Keratinocyte (primary cell): ENCODE data around the gene ACTG1. TPM values are rescaled to one million over a fixed set of nuclear protein-coding genes. Genes with fewer than 3 reads are reported as not detected.

Experiments
- DNase-seq: peaks from one replicate; pipeline ENCODE4 v3.0.0-alpha.2; 2011; ENCODE audit warnings: low read depth, missing footprints, low spot score
- FAIRE-seq: peaks from 2 replicates; lab custom pipeline; 2011; peaks lifted over from hg19 to GRCh38; lab: Jason Lieb, UNC
- H2AFZ ChIP-seq: 2 replicates; pipeline ENCODE4 v1.6.0; 2012; ENCODE audit warnings: low read length, control low read depth, inconsistent platforms; ENCODE audit not compliant: control insufficient read depth
- H3K27ac ChIP-seq: 2 replicates; pipeline ENCODE4 v1.5.1; 2011; ENCODE audit warnings: low read length; ENCODE audit not compliant: control insufficient read depth, insufficient read depth
- H3K27me3 ChIP-seq: 3 replicates; pipeline ENCODE4 v1.6.0; 2011; ENCODE audit warnings: low read length; ENCODE audit not compliant: control insufficient read depth, insufficient read depth; ENCODE audit errors: extremely low read depth
- H3K36me3 ChIP-seq, 2 experiments: 2 replicates in 1 of 2; 3 replicates in 1 of 2; pipeline ENCODE4 v1.5.1; 2011; ENCODE audit warnings: low read length in 2 of 2, mild to moderate bottlenecking in 1 of 2; ENCODE audit not compliant: control insufficient read depth in 2 of 2, insufficient read depth in 2 of 2; ENCODE audit errors: extremely low read depth in 1 of 2
- H3K4me1 ChIP-seq: 3 replicates; pipeline ENCODE4 v1.5.1; 2011; ENCODE audit warnings: low read length; ENCODE audit not compliant: control insufficient read depth, insufficient read depth; ENCODE audit errors: extremely low read depth
- H3K4me2 ChIP-seq: 3 replicates; pipeline ENCODE4 v1.6.0; 2011; ENCODE audit warnings: low read depth, low read length; ENCODE audit not compliant: control insufficient read depth, insufficient read depth; ENCODE audit errors: extremely low read depth
- H3K4me3 ChIP-seq, 3 experiments: fragments of 200-600 bp in 1 of 3; sonication (generic) in 1 of 3; 2 replicates in 2 of 3; 3 replicates in 1 of 3; pipeline ENCODE4 v1.5.1; 2011 to 2016; ENCODE audit warnings: low read length in 3 of 3, mild to moderate bottlenecking in 3 of 3, control low read depth in 2 of 3, inconsistent platforms in 1 of 3, low read depth in 1 of 3, mixed read lengths in 1 of 3, mixed run types in 1 of 3, moderate library complexity in 1 of 3; ENCODE audit not compliant: control insufficient read depth in 2 of 3, insufficient read depth in 2 of 3; ENCODE audit errors: extremely low read depth in 1 of 3
- H3K79me2 ChIP-seq: 2 replicates; pipeline ENCODE4 v1.6.0; 2012; ENCODE audit warnings: low read length; ENCODE audit not compliant: control insufficient read depth, insufficient read depth
- H3K9ac ChIP-seq: 3 replicates; pipeline ENCODE4 v1.6.0; 2011; ENCODE audit warnings: low read length; ENCODE audit not compliant: control insufficient read depth, insufficient read depth; ENCODE audit errors: extremely low read depth
- H3K9me1 ChIP-seq: 3 replicates; pipeline ENCODE4 v1.6.0; 2011; ENCODE audit warnings: low read length; ENCODE audit not compliant: control insufficient read depth, insufficient read depth; ENCODE audit errors: extremely low read depth
- H3K9me3 ChIP-seq: 2 replicates; pipeline ENCODE4 v1.5.1; 2012; ENCODE audit warnings: low read depth, low read length; ENCODE audit not compliant: control insufficient read depth
- H4K20me1 ChIP-seq: 3 replicates; pipeline ENCODE4 v1.6.0; 2011; ENCODE audit warnings: low read length; ENCODE audit not compliant: control insufficient read depth, insufficient read depth; ENCODE audit errors: extremely low read depth
- CTCF ChIP-seq, 3 experiments: IDR thresholded peaks in 1 of 3; conservative IDR thresholded peaks in 1 of 3; optimal IDR thresholded peaks in 1 of 3; 2 replicates in 2 of 3; 3 replicates in 1 of 3; pipeline versions ENCODE3 to v1.5.1; 2011; ENCODE audit warnings: low read length in 3 of 3, mild to moderate bottlenecking in 3 of 3, moderate library complexity in 2 of 3, control low read depth in 1 of 3, inconsistent platforms in 1 of 3; ENCODE audit not compliant: insufficient read depth in 2 of 3; ENCODE audit errors: extremely low read depth in 1 of 3
- EZH2 ChIP-seq: IDR thresholded peaks from one replicate; pipeline ENCODE4 v1.6.1; 2012; ENCODE audit warnings: inconsistent platforms, mild to moderate bottlenecking, low read length, moderate library complexity
- dilution Hi-C: fragments of 300-500 bp; cut with MboI; formaldehyde crosslinking; loops from one replicate; pipeline ENCODE4 v1.7.0; 2020; ENCODE audit warnings: low sequenced_read_pairs; ENCODE audit not compliant: extremely low pct_ligation_motif_present
- polyA plus RNA-seq, 5 experiments: library from polyadenylated mRNA; depleted of rRNA in 3 of 5; stranded (reverse) in 3 of 5; stranded (forward) in 1 of 5; unstranded in 1 of 5; fragments of >200 nt; gene quantifications; 1 replicate in 1 of 5; 2 replicates in 3 of 5; 3 replicates in 1 of 5; pipeline versions ENCODE4 v1.2.1 to v1.2.3, GENCODE V29; 2011 to 2012; ENCODE audit warnings: missing spikeins in 2 of 5, low read depth in 1 of 5, low replicate concordance in 1 of 5

The ACTG1 gene
- polyA plus RNA-seq, 1 donor (not counting 4 experiments of a cell fraction or from before 2014, with no cell fraction given): 1,867 TPM

- H3K36me3 ChIP-seq: no peaks in the 10 kb centered on the region
- no peak overlapping the region for H3K4me3 ChIP-seq
- no peak overlapping the region for H3K9ac ChIP-seq
- no peaks in the 10 kb centered on the region for H3K4me1 ChIP-seq
- no peak for DNase-seq
- no peaks in the 10 kb centered on the region for H3K79me2 ChIP-seq
- peaks cover 53% of the 10 kb centered on the region for H3K27me3 ChIP-seq
- dilution Hi-C loops: no loop called here
- no peak for FAIRE-seq
- peaks cover 2% of the 10 kb centered on the region for H3K9me3 ChIP-seq
- H3K4me2 ChIP-seq: no peak overlapping the region
- TF ChIP-seq CTCF (optimal IDR thresholded peaks at IDR 0.05 in 1 of 3, IDR thresholded peaks at IDR 0.05 in 1 of 3, conservative IDR thresholded peaks at IDR 0.05 in 1 of 3; ENCODE audit: extremely low read depth in 1 of 3, insufficient read depth in 2 of 3, low read length in 3 of 3): no peak
- TF ChIP-seq EZH2: no peak
- H3K9me1 ChIP-seq: no peaks in the 10 kb centered on the region
- H3K27ac ChIP-seq: no peak overlapping the region
- H2AFZ ChIP-seq: no peak overlapping the region
- H4K20me1 ChIP-seq: peaks cover 3% of the 10 kb centered on the region
Measured at GRCh38 chr17:81528384-81528650, 15.7 kb upstream of the ACTG1 start.

GRCh38 chr17:81527591-81528383 lies 15.2 kb upstream of the ACTG1 start, which contains the start of gene FSCN2:
Gene FSCN2 (plus strand): TSS chr17:81528377. CDS start chr17:81528532, 155 bp downstream.
- H3K9me1 ChIP-seq: no peaks in the 10 kb centered on the region
- peaks cover 3% of the 10 kb centered on the region for H4K20me1 ChIP-seq
- H3K4me3 ChIP-seq: no peak within 1 kb of the TSS
- H3K79me2 ChIP-seq: no peaks in the 10 kb centered on the region
- FAIRE-seq (no peak), DNase-seq (no peak)
- no peaks in the 10 kb centered on the region for H3K36me3 ChIP-seq
- H3K9ac ChIP-seq: no peak within 1 kb of the TSS
- H2AFZ ChIP-seq: no peak within 1 kb of the TSS
- H3K9me3 ChIP-seq: peaks cover 2% of the 10 kb centered on the region
- dilution Hi-C loops: no loop called here
- H3K27me3 ChIP-seq: peaks cover 52% of the 10 kb centered on the region
- H3K27ac ChIP-seq: no peak within 1 kb of the TSS
- no peak within 1 kb of the TSS for H3K4me2 ChIP-seq
- no peaks in the 10 kb centered on the region for H3K4me1 ChIP-seq
- TF ChIP-seq CTCF (optimal IDR thresholded peaks at IDR 0.05 in 1 of 3, IDR thresholded peaks at IDR 0.05 in 1 of 3, conservative IDR thresholded peaks at IDR 0.05 in 1 of 3; ENCODE audit: extremely low read depth in 1 of 3, insufficient read depth in 2 of 3, low read length in 3 of 3): no peak
- peak; percentile 32 for TF ChIP-seq EZH2
